RPMI7951 (cell line): Measurements from ENCODE around the gene DRD5. TPM values are rescaled to one million over a fixed set of nuclear protein-coding genes. Genes with fewer than 3 reads are reported as not detected.
"Not testable (repeated sequence)": the region's sequence is repeated elsewhere in the genome, so short reads cannot be mapped to it uniquely, and the experiment has no call there.

Source experiments
- DNase-seq: peaks from one replicate; pipeline ENCODE4 v3.0.0-alpha.2; 2012; ENCODE audit warnings: low read depth
- total RNA-seq: library from RNA; depleted of rRNA; stranded (reverse); fragments of >200 nt; shearing (Covaris generic); gene quantifications from 2 replicates; pipeline ENCODE4 v1.2.3, GENCODE V29; 2014; rRNA removed

The DRD5 gene
- total RNA-seq, result not detected in 2 replicates

DNA sequence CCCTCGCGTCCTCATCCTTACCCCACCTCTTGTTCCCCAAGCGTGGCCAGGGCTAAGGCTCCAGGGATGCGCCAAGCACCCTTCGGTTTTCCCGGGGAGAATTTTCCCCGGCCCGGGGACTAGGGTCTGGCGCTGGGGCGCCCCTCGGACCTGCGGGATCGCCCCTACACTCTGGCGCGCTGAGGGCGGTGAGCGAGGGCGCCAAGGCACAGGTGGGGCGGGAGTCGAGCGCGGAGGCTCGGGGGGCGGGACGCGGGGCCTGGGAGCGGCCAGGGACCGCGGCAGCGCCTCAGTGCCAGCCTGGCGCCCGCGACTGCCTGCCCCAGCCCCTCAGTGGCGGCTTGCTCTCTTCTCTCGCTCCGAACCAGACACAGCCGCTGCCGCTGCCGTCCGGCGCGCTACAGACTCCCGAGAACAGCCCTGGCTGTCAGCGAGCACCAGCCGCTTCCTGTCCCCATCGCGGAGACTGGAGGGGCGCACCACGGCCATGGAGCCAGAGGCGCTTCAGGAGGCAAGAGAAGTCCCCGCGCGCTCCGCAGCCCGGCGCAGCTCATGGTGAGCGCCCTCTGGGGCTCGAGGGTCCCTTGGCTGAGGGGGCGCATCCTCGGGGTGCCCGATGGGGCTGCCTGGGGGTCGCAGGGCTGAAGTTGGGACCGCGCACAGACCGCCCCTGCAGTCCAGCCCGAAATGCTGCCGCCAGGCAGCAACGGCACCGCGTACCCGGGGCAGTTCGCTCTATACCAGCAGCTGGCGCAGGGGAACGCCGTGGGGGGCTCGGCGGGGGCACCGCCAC lies at the start of gene DRD5:
Gene DRD5 (plus strand): TSS at position 292 of the 793 bp plus-strand sequence. CDS start 396 bp downstream, at position 688.
- no peak for DNase-seq

DNA sequence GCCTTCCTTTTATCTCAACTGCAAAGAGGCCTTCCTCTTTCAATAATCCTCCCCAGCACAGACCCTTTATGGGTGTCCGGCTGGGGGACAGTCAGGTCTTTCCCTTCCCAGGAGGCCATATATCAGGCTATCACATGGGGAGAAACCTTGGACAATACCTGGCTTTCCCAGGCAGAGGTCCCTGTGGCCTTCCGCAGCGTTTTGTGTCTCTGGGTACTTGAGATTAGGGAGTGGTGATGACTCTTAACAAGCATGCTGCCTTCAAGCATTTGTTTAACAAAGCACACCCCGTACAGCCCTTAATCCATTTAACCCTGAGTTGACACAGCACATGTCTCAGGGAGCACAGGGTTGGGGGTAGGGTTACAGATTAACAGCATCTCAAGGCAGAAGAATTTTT lies 49.2 kb upstream of the DRD5 start:
- DNase-seq, result not testable (repeated sequence)

DNA sequence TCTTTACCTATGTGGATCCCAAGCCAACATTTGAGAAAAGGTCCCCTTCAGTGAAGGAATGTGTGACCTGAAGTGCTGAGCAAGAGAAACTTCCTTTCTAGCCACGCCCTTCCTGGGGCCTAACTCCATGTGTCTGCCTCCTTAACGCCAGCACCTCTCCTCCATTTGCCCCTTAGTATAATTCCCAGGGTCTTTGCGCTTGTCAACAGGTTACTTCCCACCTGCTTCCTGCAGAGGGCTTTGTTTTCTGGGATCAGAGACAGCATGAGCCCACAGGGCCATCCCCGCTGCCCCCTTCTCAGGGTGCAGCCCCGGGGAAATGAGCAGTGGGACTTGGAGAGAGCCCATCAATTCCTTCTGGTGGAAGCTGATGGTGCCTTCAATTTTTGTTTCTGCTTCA lies 45.9 kb upstream of the DRD5 start:
- DNase-seq, result no peak

DNA sequence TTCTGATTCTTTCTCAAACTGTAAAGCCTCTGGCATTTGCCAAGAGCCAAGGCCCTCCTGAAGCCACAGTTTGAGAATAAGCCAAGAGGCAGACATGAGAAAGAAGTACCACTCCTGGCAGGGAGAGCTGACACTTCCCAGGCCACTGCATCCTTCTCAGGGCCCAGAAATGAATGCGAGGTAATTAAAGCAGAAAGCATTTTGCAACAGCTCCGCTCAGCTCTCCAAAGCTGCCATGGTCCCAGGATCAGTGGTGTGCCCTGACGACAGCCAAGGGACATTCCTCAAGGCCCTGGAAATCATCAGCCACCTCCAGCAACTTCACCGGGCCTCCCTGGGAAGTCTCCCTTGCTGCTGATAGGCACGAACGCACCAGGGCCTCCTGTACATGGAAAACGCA lies 44.2 kb upstream of the DRD5 start:
- not testable (repeated sequence) for DNase-seq

DNA sequence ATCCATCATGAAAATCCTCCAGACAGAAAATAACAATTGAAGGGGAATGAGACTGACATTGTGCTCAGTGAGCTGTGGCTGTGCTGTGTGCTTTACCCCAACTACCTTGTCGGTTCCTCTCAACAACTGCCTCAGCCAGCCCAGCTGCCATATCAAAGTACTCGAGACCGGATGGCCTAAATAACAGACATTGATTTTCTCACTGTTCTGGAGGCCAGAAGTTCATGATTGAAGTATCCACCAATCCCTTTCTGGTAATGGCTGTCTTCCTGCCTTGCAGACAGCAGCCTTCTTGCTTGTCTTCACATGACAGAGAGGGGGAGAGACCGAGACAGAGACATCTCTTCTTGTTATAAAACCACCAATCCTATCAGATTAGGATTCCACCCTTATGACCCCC lies 37.6 kb upstream of the DRD5 start:
- not testable (repeated sequence) for DNase-seq

DNA sequence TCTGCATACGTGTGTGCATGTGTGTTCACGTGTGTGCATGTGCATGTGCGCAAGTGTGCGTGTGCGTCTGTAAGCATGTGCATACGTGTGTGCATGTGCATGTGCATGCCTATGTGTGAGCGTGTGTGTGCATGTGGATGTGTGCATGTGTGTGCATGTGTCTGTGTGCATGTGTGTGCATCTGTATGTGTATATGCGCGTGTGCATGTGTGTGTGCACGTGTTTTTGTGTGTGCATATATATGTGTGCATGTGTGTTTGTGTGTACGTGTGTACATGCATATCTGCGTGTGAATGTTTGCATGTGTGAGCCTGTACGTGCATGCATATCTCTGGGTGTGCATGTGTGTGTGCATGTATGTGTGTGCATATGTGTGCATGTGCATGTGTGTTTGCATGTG lies 35.7 kb upstream of the DRD5 start:
- no peak for DNase-seq

DNA sequence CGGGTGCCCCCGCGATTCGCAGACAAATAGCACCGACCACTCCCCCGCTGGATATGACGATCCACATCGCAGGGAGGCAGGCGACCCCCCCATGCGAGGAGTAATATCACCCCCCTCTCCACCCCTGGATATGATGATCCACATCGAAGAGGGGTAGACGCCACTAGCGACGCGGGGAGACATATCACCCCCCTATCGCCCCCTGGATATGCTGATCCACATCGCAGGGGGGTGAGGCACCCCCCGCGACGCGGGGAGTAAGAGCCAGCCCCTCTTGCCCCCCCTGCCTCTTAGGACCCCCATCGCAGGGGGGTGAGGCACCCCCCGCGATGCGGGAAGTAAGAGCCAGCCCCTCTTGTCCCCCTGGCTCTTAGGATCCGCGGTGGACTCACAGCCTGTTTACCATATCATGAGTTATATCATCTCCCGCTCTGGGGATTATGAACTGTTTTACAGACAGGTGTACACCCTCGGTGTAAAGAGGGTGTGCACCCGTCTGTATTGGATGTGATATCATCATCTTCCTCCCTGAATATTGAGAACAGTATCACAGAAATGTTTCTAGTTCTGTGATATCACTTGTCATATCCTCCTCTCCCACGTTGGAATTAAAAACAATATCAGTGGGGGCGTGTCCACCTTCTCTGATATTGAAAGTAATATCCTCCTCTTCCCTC lies 22.7 kb upstream of the DRD5 start:
- no peak for DNase-seq

DNA sequence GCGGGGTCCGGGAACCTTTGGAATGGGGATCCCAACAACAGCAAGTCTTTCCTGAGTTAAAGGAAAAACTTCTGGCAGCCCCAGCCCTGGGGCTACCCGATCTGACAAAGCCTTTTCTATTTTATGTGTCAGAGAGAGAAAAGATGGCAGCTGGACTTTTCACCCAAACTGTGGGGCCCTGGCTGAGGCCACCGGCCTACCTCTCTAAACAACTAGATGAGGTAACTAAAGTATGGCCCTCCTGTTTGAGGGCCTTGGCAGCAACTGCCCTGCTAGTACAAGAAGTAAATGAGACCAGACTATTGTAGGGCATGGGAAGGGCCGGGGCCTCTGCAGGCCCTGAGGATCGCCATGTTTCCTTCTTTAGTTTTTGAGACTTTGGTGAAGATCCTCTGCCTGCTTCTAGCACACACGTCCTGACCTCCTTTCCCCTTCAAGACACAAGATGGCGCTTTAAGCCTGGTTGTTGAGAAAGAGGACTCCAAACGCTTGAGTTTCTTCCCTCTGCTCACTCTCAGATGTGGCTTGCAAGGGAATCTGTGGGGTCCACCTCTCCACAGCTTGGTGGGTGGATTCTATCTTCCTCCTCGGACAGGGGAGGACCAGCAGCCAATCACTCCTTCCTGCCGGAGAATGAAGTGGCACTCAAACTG lies 18.5 kb upstream of the DRD5 start:
- DNase-seq, result peak; percentile 47

DNA sequence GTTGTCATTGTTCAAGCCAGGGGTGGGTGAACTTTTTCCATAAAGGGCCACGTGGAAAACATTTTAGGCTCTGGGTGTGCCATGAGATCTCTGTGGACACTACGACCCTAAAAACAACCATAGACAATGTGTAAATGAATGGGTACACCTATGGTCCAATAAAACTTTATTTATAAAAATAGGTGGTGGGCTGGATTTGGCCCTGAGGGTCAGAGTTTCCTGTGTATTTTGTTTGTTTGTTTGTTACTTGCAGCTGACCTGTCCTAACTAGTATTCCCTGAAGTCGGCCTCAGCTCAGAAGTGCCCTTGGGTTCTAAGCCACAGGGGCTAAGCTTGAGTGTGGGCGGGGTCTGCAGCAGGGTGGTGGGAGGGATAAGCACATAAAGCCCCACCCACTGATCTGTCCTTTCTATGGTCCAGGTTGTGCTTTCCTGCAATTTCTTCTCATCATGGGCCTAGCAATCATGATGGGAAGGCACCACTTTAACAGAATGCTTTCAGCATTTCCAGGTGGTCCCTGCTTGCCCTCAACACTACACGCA lies 17.2 kb upstream of the DRD5 start:
- no peak for DNase-seq

DNA sequence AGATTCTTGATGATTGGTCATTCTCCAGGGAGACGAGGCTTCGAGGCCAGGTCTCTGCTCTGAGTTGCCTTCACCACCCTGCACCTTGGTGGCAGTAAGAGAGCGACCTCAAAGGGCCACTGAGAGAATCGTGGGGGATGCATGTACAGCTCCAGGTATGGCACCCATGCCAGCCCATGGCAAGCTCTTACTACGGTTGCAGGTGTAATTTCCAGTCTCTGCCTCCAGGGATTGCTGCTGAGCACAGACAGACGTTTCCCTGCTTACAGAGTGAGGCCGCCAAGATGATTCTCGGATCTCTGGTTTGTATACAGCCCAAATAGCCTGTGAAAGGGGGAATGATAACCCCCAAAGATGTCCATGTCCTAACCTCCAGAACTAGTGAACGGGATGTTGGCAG lies 16.3 kb upstream of the DRD5 start:
- DNase-seq, result peak; percentile 3

DNA sequence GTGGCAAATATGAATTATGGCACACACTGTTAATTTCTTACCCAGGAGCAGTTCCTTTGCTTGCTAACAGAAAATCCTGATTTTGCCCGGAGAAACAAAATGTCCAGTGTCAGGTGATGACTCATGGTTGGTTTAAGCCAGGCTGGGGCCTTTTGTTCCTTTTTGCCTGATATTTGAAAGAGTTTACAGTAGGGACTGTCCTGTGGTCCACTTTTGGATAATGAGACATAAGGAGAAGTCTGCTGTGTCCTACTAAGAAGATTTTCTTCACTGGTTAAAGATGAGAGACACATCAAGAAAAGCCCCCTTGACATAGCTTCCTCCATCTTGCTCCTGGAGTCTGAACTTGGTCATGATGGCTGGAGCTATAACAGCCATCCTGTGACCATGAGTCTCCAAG lies 12.1 kb upstream of the DRD5 start:
- DNase-seq, result no peak

DNA sequence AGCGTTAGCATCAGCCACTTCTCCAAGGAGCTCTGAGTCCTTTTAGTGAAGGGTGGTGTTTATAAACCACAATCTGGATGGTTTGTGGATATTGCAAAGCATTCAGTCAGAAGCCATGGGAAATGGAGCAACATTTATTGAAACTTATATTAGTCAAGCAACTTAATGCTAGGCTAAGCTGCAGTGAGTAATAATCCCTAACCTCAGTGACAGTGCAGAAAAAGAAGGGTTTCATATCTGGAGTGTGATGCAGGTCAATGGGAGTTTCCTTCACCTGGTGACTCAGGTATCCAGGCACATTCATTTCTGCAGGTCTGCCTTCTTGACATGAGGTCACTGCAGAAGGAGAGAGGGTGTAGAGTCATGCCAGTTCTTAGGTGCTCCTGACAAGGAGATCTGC lies 10.4 kb upstream of the DRD5 start:
- no peak for DNase-seq

DNA sequence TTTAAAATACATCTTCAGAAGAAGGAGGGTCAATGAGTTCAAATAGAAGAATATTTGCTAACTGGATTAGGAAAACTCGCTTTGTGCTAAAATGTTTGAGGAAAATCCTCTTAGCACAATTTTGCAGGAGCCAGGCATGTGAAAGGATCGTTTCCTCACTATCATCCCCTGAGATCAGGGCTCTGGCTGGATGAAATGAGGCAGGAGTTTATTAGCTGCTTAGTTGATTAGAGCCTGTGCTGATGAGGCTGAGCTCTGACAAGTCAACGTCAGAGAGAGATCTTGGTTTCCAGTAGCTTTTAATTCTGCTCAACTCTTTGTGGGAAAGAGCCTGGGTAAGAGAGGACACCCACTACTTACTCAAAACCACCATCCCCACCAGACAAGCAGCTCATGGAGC lies 8.0 kb upstream of the DRD5 start:
- no peak for DNase-seq

DNA sequence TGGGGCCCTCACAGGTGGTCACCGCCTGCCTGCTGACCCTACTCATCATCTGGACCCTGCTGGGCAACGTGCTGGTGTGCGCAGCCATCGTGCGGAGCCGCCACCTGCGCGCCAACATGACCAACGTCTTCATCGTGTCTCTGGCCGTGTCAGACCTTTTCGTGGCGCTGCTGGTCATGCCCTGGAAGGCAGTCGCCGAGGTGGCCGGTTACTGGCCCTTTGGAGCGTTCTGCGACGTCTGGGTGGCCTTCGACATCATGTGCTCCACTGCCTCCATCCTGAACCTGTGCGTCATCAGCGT lies 652 bp downstream of the DRD5 start:
- no peak for DNase-seq

DNA sequence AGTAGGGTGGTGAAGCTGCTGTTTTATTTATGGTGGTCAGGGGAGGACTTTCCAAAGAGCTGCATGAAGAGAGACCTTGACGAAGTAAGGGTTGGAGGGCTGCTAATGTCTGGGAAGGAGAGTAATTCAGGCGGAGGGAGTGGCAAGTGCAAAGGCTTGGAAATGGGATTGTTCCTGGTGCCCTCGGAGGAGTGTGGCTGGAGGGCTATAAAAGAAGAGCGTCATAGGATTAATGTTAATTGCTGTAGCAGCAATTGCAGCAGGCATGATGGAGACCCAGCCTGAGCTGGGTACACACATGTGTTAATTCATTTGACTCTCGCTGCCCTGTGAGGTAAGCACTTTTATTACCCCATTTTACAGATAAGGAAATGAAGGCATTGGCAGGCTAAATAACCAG lies 4.5 kb downstream of the DRD5 start:
- DNase-seq, result not testable (repeated sequence)

DNA sequence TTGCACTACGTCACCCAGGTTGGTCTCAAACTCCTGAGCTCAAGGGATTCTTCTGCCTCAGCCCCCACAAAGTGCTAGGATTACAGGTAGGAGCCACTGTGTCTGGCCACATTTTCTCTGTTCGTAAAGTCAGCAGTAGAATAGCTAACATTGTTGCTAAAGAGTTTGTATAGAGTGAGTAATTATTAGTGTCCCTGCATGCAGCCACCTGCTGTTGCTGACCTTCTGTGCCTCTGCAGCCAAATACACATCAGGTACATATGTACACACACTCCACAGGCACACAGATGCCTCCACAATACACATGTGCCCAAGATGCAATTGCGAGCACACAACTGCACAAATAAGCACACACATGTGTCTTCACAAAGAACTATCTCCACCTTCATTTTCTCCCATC lies 10.9 kb downstream of the DRD5 start:
- DNase-seq, result no peak

DNA sequence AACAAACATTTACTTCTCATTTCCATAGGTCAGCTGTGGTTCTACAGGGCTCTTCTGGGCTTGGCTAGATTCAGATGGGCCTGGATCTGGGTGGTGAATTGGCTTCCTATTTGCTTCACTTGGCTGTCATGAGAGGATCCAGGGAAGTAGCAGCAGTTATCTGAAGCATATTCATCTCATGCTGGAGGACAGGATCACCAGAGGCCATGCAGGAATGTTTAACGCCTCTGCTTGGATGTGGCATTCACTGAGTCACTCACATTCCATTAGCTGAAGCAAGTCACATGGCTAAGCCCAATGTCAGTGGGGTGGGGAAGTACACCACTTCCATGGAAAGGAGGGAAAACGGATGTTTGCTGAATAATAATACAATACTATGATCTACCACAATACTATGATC lies 15.2 kb downstream of the DRD5 start:
- not testable (repeated sequence) for DNase-seq

DNA sequence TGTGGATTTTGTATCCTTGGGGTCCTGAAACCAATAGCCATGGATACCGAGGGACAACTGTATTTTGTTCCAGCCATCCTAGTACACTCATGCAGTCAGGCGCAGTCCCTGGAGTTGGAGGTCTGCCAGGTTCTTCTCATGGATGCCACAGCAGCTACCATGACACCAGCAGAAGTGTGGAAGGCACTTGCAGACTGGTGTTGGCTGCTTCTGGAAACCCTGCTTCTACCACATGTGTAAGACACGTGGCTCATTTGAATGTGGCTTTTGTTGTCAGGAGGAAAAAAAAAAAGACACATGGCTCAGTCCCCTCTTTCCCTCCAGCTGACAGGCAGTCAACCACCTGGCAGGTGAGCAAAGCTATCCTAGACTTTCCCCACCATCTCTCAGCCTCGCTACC lies 19.4 kb downstream of the DRD5 start:
- DNase-seq, result no peak

DNA sequence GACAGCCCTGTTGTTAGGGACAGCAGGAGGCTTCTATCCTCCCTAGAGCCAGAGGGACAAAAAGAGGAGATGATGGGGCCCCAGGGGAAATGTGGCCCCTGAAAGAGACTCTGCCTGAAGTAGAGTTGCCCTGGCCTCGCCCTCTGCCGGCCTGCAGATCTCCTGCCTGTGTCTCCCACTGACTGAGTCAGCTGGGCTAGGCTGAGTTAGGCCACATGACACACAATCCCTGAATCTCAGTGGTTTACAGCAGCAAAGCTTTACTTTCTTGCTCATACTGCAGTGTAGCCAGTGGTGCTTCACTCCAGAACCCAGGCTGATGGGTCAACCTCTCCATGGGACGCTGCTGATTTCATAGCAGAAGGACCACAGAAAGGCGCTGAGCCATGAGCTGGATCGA lies 23.5 kb downstream of the DRD5 start:
- no peak for DNase-seq

DNA sequence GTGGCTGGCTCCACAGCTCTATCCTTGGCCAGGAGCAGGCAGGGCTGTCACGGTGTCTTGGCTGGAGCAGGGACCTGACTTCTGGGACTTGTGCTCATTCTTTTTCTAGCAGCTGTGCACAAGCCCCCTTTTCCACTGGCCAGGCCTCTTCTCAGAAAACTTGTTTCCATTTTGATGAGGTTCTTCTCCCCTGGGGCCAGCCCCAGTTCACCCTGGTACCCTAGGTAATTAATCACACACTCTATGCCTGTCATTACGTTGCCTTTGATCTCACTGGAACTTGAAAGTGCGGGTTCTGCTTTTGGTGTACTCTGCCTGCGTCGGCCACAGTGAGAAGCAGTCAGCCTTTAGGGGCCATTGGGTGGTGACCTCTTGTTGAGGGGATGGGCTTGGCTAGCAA lies 26.6 kb downstream of the DRD5 start:
- no peak for DNase-seq

DNA sequence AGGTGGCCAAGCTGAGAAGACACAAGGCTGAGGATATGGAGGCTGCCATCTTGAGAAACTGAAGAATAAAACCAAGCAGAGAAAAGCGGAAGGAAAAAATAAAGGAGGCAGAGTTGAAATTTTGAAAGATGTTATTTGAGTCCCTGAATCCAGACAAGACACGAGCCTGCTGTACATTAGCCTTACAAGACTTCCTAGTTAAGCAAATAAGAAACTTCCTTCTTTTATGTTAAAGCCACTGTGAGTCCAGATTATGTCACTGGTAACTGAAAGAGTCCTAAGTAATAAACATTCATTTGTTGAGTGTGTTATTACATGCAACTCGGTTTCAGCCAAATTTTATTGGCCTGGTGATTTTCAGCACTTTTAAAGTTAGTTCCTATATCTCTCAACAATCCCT lies 30.4 kb downstream of the DRD5 start:
- DNase-seq, result no peak

DNA sequence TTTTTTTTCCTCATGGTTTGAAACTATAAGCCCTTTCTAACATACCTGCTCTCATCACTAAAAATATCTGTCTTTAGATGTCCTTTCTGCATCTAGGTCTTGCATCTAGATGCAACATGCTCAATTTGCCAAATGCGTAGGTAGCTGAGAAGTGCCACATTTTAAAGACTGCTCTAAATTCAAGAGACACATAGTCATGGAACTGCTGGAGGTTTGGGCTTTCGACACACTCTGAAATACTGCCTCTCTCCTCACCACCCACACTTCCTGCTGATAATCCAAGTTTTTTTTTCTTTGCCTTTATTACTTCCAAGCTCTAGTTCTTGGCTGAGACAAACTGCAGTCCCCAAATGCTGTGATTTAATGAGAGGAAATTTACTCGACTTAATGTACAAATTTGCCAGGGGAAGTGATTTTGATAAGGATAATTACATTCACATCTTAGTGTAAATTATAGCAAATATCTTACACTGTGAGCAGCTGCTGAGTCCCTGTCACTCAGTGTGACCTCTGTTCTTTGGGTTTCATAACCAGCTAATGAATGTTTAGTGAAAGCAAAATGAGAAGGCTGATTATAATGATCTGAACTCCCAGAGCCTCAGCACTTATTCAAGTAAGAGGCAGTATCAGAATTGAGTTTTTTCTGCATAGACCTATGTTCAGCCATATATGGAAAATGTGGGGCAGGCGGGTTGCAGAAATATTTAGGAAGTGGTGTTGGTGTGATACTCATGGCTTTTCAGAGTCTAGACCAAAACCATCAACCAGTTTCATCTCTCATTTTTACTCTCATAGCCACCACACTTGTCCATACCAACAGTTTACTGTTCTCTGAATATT lies 31.3 kb downstream of the DRD5 start:
- no peak for DNase-seq
